Tibial nerve (tissue), 4 donors: ENCODE measurements around the gene KRT16. TPM values are rescaled to one million over a fixed set of nuclear protein-coding genes. Genes with fewer than 3 reads are reported as not detected.
"Not testable (repeated sequence)": the region's sequence is repeated elsewhere in the genome, so short reads cannot be mapped to it uniquely, and the experiment has no call there.

Experiments used
- DNase-seq, 2 donors: peaks; one replicate each; pipeline ENCODE4 v3.0.0-alpha.2; 2019; ENCODE audit warnings: low spot score in 2 of 2
- H3K27ac ChIP-seq, 4 donors: fragments of 200-600 bp; sonication (generic) in 3 of 4; one replicate each; pipeline ENCODE4 v1.5.1; 2017 to 2019; ENCODE audit warnings: mild to moderate bottlenecking in 1 of 4
- H3K27me3 ChIP-seq, 2 donors: fragments of 200-600 bp; sonication (generic) in 1 of 2; one replicate each; pipeline versions ENCODE4 v1.5.1 to v1.6.0; 2017 to 2019
- H3K36me3 ChIP-seq, 3 donors: fragments of 200-600 bp; sonication (generic); one replicate each; pipeline ENCODE4 v1.5.1; 2018 to 2019
- H3K4me1 ChIP-seq, 4 donors: fragments of 200-600 bp; sonication (generic) in 3 of 4; one replicate each; pipeline ENCODE4 v1.5.1; 2017 to 2019
- H3K4me3 ChIP-seq, 4 donors: fragments of 200-600 bp; sonication (generic) in 3 of 4; one replicate each; pipeline ENCODE4 v1.5.1; 2017 to 2019; ENCODE audit warnings: mild to moderate bottlenecking in 1 of 4, moderate library complexity in 1 of 4
- H3K9me3 ChIP-seq, 4 donors: fragments of 200-600 bp; sonication (generic) in 3 of 4; one replicate each; pipeline ENCODE4 v1.5.1; 2017 to 2019
- EP300 ChIP-seq, 2 donors: sonication (generic); formaldehyde crosslinking; IDR thresholded peaks; one replicate each; pipeline ENCODE4 v1.6.1; 2017; ENCODE audit warnings: antibody characterized with exemption in 2 of 2, mild to moderate bottlenecking in 1 of 2
- POLR2A ChIP-seq, 2 donors: fragments of 450-650 bp; IDR thresholded peaks; one replicate each; pipeline ENCODE4 v1.6.1; 2017; ENCODE audit warnings: antibody characterized with exemption in 2 of 2, mild to moderate bottlenecking in 2 of 2, moderate library complexity in 2 of 2
- WGBS, 2 donors: methylation state at CpG; one replicate each; pipeline ENCODE4 v1.1.5; 2018; 5-methylcytosine and 5-hydroxymethylcytosine counted together
- total RNA-seq, 4 donors: library from RNA; depleted of rRNA; stranded (reverse); fragments of >200 nt; gene quantifications; one replicate each; pipeline ENCODE4 v1.1.0, GENCODE V29; 2016
- TF ChIP-seq, protein P1 (sequence below), 5 experiments: fragments of 200-600 bp in 3 of 5; fragments of 450-650 bp in 2 of 5; sonication (generic) in 3 of 5; IDR thresholded peaks; one replicate each; pipeline ENCODE4 v1.5.1; 2016 to 2019; ENCODE audit warnings: antibody characterized with exemption in 5 of 5, mild to moderate bottlenecking in 3 of 5, moderate library complexity in 2 of 5

The KRT16 gene
- total RNA-seq, 4 donors from 2014 or later: 2.4 to 12.6 (median 6.6) TPM; not detected in 1

DNA sequence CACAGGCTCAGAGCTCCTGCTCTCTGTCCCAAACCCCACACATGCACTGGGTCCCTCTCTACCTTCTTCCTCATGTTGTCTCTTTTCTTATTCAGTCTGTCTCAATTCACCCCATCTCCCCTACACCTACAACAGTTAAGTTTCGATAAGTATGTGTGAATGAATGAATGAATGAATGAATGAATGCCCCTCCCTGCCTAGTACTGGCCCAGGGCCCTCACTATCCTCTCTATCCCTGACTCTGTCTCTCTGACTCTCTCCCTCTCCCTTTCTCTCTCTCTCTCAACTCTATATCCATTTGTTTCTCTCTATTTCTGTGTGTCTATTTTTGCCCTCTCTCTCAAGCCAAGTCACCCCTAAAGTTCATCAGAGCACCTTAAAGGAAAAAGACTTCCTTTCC, 34.0 kb downstream of the KRT16 start:
- 88 to 90% methylated on average over 1 of the region's 1 CpG for WGBS, 2 donors
- Histone ChIP-seq H3K9me3 (no peaks in the 10 kb centered on the region), H3K27me3 (peaks cover 0 to 7% of the 10 kb centered on the region in 2 donors), H3K27ac (no peak overlapping the region), H3K36me3 (no peaks in the 10 kb centered on the region), H3K4me3 (no peak overlapping the region), H3K4me1 (no peaks in the 10 kb centered on the region)
- DNase-seq: no peak
- TF ChIP-seq, protein P1, sequence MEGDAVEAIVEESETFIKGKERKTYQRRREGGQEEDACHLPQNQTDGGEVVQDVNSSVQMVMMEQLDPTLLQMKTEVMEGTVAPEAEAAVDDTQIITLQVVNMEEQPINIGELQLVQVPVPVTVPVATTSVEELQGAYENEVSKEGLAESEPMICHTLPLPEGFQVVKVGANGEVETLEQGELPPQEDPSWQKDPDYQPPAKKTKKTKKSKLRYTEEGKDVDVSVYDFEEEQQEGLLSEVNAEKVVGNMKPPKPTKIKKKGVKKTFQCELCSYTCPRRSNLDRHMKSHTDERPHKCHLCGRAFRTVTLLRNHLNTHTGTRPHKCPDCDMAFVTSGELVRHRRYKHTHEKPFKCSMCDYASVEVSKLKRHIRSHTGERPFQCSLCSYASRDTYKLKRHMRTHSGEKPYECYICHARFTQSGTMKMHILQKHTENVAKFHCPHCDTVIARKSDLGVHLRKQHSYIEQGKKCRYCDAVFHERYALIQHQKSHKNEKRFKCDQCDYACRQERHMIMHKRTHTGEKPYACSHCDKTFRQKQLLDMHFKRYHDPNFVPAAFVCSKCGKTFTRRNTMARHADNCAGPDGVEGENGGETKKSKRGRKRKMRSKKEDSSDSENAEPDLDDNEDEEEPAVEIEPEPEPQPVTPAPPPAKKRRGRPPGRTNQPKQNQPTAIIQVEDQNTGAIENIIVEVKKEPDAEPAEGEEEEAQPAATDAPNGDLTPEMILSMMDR (IDR thresholded peaks at IDR 0.05): no peak
- TF ChIP-seq EP300 (IDR thresholded peaks at IDR 0.05): no peak
- TF ChIP-seq POLR2A (IDR thresholded peaks at IDR 0.05): no peak

DNA sequence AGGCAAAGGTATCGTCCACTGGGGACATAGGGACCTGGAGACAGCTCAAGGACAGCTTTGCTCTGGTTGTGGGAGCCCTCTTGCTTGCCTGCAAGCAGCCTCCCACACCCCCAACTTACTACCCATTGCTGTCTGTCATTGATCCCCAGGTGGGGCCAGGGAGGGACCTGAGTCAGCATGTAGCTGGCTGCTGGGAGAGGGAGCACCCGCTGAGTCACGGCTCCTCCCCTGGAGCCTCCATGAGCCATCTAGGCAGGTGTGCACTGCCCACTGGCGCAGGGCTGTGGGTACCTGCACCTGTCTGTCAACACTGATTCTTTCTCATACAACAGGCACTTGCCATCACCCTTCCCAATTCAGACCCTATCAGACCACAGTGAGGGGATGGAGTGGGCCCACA, 35.8 kb downstream of the KRT16 start:
- H3K27me3 ChIP-seq: peaks cover 0 to 24% of the 10 kb centered on the region in 2 donors
- not testable (repeated sequence) for DNase-seq, H3K4me1 ChIP-seq, H3K27ac ChIP-seq, H3K9me3 ChIP-seq, H3K36me3 ChIP-seq, H3K4me3 ChIP-seq
- WGBS, 2 donors: 90 to 93% methylated on average over 2 to 4 of the region's 4 CpGs

DNA sequence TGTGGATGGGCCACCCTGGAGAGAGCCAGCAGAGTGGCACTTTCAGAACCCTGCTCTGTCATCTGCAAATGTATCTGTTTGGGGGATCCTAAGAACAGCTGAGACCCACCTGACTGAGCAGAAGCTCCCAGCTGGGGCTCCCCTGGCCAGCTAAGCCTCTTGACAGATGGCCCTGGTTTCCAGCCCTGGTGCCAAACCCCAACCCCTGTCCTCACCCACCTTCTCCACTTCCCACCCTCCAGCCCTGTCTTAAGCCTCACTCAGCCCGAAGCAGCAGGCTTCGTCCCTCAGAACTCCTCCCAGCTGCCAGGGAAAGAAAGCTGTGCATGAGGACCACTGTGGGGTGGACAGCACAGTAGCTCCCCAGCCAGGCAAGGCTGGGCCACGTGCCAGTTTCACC, 37.2 kb downstream of the KRT16 start:
- no peaks in the 10 kb centered on the region for H3K36me3 ChIP-seq
- H3K27me3 ChIP-seq: peaks cover 0 to 32% of the 10 kb centered on the region in 2 donors
- no peak overlapping the region for H3K4me3 ChIP-seq
- no peaks in the 10 kb centered on the region for H3K4me1 ChIP-seq
- no peaks in the 10 kb centered on the region for H3K9me3 ChIP-seq
- DNase-seq: no peak
- H3K27ac ChIP-seq: no peak overlapping the region
- WGBS, 2 donors: 60 to 71% methylated on average over 3 of the region's 3 CpGs
- no peak for TF ChIP-seq POLR2A (IDR thresholded peaks at IDR 0.05)
- TF ChIP-seq, protein P1 (IDR thresholded peaks at IDR 0.05): no peak
- TF ChIP-seq EP300 (IDR thresholded peaks at IDR 0.05): no peak

DNA sequence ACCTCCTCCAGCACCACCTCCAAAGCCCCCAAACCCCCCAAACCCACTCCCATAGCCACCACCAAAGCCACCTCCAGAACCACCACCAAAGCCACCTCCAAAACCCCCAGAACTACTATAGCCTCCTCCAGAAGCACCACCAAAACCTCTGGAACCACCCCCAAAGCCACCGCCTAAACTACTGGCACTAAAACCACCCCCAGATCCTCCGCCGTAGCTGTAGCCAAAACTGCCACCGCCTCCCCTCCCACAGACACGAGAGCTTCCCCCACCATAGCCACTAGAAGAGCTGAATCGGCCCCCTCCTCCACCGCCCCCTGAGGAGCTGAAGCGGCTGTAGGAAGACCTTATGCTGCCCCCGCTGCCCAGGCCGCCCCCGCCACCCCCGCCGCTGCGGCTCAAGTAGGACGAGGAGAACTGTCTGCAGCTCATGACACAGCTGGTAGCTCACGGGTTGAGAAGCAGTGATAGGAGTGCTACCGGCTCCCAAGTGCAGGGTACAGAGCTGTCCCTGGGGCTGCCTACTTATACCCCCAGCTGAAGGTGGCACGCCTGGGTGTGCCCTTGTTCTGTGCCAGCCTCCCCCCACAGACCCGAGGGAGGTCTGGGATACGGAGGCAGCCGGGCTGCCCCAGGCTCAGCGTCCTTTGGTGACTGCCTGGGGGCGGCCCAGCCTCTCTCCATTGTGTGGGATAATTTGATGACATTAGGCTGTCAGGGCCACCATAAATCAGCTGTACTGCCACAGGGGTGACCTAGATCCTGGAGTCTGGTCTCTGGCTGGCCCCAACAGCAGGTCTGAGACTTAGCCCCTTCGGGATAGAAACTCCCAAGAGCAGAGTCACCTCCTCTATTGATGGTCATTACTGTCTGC, 40.8 kb downstream of the KRT16 start, which contains the start of gene KRT9:
Gene KRT9, minus strand, starts transcription at position 499 of the 874 bp plus-strand sequence. Its CDS starts 67 bp downstream, at position 432.
- H3K27ac ChIP-seq: no peak within 1 kb of the TSS
- H3K4me3 ChIP-seq: no peak within 1 kb of the TSS
- no peak for DNase-seq
- H3K27me3 ChIP-seq: peaks cover 0 to 32% of the 10 kb centered on the region in 2 donors
- H3K36me3 ChIP-seq: no peaks in the 10 kb centered on the region
- WGBS, 2 donors: 38 to 48% methylated on average over 17 to 23 of the region's 24 CpGs
- H3K4me1 ChIP-seq: no peaks in the 10 kb centered on the region
- no peaks in the 10 kb centered on the region for H3K9me3 ChIP-seq
- no peak for TF ChIP-seq POLR2A (IDR thresholded peaks at IDR 0.05)
- TF ChIP-seq, protein P1 (IDR thresholded peaks at IDR 0.05): no peak
- no peak for TF ChIP-seq EP300 (IDR thresholded peaks at IDR 0.05)

DNA sequence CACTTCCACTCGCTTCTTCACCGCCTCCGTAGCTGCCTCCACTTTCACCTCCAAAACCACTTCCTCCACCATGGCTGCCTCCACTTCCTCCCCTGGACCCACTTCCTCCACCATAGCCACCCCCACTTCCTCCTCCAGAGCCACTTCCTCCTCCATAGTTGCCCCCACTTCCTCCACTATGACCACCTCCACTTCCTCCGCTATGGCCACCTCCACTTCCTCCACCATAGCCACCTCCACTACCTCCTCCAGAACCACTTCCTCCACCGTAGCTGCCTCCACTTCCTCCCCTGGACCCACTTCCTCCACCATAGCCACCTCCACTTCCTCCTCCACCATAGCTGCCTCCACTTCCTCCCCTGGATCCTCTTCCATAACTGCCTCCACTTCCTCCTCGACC, 45.2 kb downstream of the KRT16 start:
- no peak overlapping the region for H3K4me3 ChIP-seq
- H3K27me3 ChIP-seq: peaks cover 0 to 13% of the 10 kb centered on the region in 2 donors
- no peak for DNase-seq
- H3K9me3 ChIP-seq: no peaks in the 10 kb centered on the region
- no peak for TF ChIP-seq EP300 (IDR thresholded peaks at IDR 0.05)
- TF ChIP-seq, protein P1 (IDR thresholded peaks at IDR 0.05): no peak
- WGBS, 2 donors: 83 to 88% methylated on average over 6 of the region's 6 CpGs
- no peak overlapping the region for H3K27ac ChIP-seq
- no peaks in the 10 kb centered on the region for H3K4me1 ChIP-seq
- no peaks in the 10 kb centered on the region for H3K36me3 ChIP-seq
